Body of pancreas (tissue), 4 donors: ENCODE measurements around the gene RHOC. TPM values are rescaled to one million over a fixed set of nuclear protein-coding genes. Genes with fewer than 3 reads are reported as not detected.
A peak's percentile ranks its signal among the peaks of the same experiment; 100 is the strongest.
"Not testable (repeated sequence)": the region's sequence is repeated elsewhere in the genome, so short reads cannot be mapped to it uniquely, and the experiment has no call there.

ENCODE experiments used
- ATAC-seq: fragments of 150-250 bp; one replicate; pipeline ENCODE4 v1.9.1; 2016
- DNase-seq, 4 donors: peaks; one replicate each; pipeline ENCODE4 v3.0.0-alpha.2; 2019
- H3K27ac ChIP-seq, 4 donors: fragments of 200-600 bp; sonication (generic); 1 replicate in 3 of 4; 2 replicates in 1 of 4; pipeline versions ENCODE4 v1.5.1 to v1.6.1; 2016 to 2019; ENCODE audit warnings: mild to moderate bottlenecking in 1 of 4, mixed read lengths in 1 of 4, moderate library complexity in 1 of 4
- H3K27me3 ChIP-seq, 2 donors: fragments of 200-600 bp; sonication (generic); one replicate each; pipeline ENCODE4 v1.6.0; 2016; ENCODE audit warnings: mild to moderate bottlenecking in 1 of 2
- H3K36me3 ChIP-seq, 2 donors: fragments of 200-600 bp; sonication (generic); replicated peaks in 1 of 2; 2 replicates each; pipeline ENCODE4 v1.5.1; 2016; ENCODE audit warnings: low read depth in 2 of 2; ENCODE audit not compliant: insufficient read depth in 1 of 2
- H3K4me1 ChIP-seq: fragments of 200-600 bp; sonication (generic); one replicate; pipeline ENCODE4 v1.6.0; 2016
- H3K4me3 ChIP-seq, 2 donors: fragments of 200-600 bp; sonication (generic); 1 replicate in 1 of 2; 2 replicates in 1 of 2; pipeline ENCODE4 v1.5.1; 2016 to 2019
- H3K9me3 ChIP-seq, 3 donors: fragments of 200-600 bp; sonication (generic); 1 replicate in 2 of 3; 2 replicates in 1 of 3; pipeline ENCODE4 v1.5.1; 2016
- POLR2A ChIP-seq, 3 donors: fragments of 450-650 bp; IDR thresholded peaks; one replicate each; pipeline ENCODE4 v1.6.1; 2016; ENCODE audit warnings: antibody characterized with exemption in 3 of 3, mild to moderate bottlenecking in 2 of 3
- WGBS, 2 donors: methylation state at CpG; one replicate each; pipeline ENCODE4 v1.1.5; 2017; 5-methylcytosine and 5-hydroxymethylcytosine counted together
- intact Hi-C: fragments of 100-400 bp; cut with DNase I; formaldehyde crosslinking; loops from one replicate; pipeline ENCODE4 v1.15.1; 2023
- total RNA-seq, 2 donors: library from RNA; depleted of rRNA; stranded (reverse); fragments of >200 nt; gene quantifications; one replicate each; pipeline ENCODE4 v1.1.0, GENCODE V29; 2016
- TF ChIP-seq, protein P1 (sequence below), 7 experiments: fragments of 450-650 bp in 4 of 7; fragments of 200-600 bp in 3 of 7; sonication (generic) in 3 of 7; IDR thresholded peaks; one replicate each; pipeline ENCODE4 v1.5.1; 2016 to 2019; ENCODE audit warnings: antibody characterized with exemption in 7 of 7

Gene RHOC
- total RNA-seq, 2 donors from 2014 or later, result 75.5 to 136 TPM

- Histone ChIP-seq H3K4me3 (no peak overlapping the region), H3K4me1 (no peaks in the 10 kb centered on the region), H3K27me3 (no peaks in the 10 kb centered on the region), H3K36me3 (no peaks in the 10 kb centered on the region), H3K9me3 (no peaks in the 10 kb centered on the region), H3K27ac (no peak overlapping the region)
- DNase-seq, result no peak
- ATAC-seq, result no peak
- 34 to 49% methylated on average over 2 of the region's 2 CpGs for WGBS, 2 donors
- intact Hi-C loops, result loop anchor here (10.0 kb wide), 1 partner anchor 337 kb away; no protein-coding TSS in a partner anchor
- TF ChIP-seq, protein P1, sequence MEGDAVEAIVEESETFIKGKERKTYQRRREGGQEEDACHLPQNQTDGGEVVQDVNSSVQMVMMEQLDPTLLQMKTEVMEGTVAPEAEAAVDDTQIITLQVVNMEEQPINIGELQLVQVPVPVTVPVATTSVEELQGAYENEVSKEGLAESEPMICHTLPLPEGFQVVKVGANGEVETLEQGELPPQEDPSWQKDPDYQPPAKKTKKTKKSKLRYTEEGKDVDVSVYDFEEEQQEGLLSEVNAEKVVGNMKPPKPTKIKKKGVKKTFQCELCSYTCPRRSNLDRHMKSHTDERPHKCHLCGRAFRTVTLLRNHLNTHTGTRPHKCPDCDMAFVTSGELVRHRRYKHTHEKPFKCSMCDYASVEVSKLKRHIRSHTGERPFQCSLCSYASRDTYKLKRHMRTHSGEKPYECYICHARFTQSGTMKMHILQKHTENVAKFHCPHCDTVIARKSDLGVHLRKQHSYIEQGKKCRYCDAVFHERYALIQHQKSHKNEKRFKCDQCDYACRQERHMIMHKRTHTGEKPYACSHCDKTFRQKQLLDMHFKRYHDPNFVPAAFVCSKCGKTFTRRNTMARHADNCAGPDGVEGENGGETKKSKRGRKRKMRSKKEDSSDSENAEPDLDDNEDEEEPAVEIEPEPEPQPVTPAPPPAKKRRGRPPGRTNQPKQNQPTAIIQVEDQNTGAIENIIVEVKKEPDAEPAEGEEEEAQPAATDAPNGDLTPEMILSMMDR (IDR thresholded peaks at IDR 0.05), result no peak
- TF ChIP-seq POLR2A (IDR thresholded peaks at IDR 0.05), result no peak
Observed at GRCh38 chr1:112727716-112728115, 20.8 kb upstream of the RHOC start.

DNA sequence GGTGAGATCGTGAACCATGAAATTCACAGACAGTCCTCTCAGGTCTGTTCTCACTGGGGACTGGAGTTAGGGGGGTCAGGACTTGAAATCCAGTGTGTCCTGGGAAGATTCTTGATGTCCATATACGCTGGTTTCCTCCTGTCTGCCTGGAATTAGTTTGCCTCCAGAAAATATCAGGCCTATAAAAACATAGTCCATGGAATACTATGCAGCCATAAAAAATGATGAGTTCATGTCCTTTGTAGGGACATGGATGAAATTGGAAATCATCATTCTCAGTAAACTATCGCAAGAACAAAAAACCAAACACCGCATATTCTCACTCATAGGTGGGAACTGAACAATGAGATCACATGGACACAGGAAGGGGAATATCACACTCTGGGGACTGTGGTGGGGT is 17.3 kb upstream of the RHOC start:
- not testable (repeated sequence) for H3K9me3 ChIP-seq, DNase-seq, H3K27ac ChIP-seq, H3K4me1 ChIP-seq, H3K4me3 ChIP-seq, H3K36me3 ChIP-seq, H3K27me3 ChIP-seq, ATAC-seq
- intact Hi-C loops, result loop anchor here (5.0 to 10.0 kb wide), 2 partner anchors 78 to 341 kb away; no protein-coding TSS in a partner anchor
- 80 to 83% methylated on average over 3 of the region's 4 CpGs for WGBS, 2 donors

- H3K27me3 ChIP-seq, result no peaks in the 10 kb centered on the region
- whole genome bisulfite sequencing, 2 donors, result 73 to 79% methylated on average over 8 of the region's 8 CpGs
- no peak overlapping the region for H3K4me3 ChIP-seq
- no peaks in the 10 kb centered on the region for H3K9me3 ChIP-seq
- ATAC-seq, result no peak
- intact Hi-C loops, result loop anchor here (5.0 to 10.0 kb wide), 2 partner anchors 79 to 341 kb away; no protein-coding TSS in a partner anchor
- TF ChIP-seq, protein P1 (IDR thresholded peaks at IDR 0.05), result no peak
- TF ChIP-seq POLR2A (IDR thresholded peaks at IDR 0.05), result no peak
- no peaks in the 10 kb centered on the region for H3K36me3 ChIP-seq
- H3K27ac ChIP-seq, result no peak overlapping the region
- H3K4me1 ChIP-seq, result peaks cover 13% of the 10 kb centered on the region
- no peak for DNase-seq
Observed at GRCh38 chr1:112723511-112723839, 16.5 kb upstream of the RHOC start.

- Histone ChIP-seq H3K4me3 (no peak overlapping the region), H3K9me3 (no peaks in the 10 kb centered on the region), H3K36me3 (no peaks in the 10 kb centered on the region), H3K27me3 (no peaks in the 10 kb centered on the region), H3K4me1 (peaks cover 14% of the 10 kb centered on the region), H3K27ac (no peak overlapping the region)
- TF ChIP-seq, protein P1 (IDR thresholded peaks at IDR 0.05), result no peak
- no peak for TF ChIP-seq POLR2A (IDR thresholded peaks at IDR 0.05)
- intact Hi-C loops, result loop anchor here (5.0 to 10.0 kb wide), 2 partner anchors 79 to 342 kb away; no protein-coding TSS in a partner anchor
- ATAC-seq, result peak; percentile 16
- WGBS, 2 donors, result 45 to 49% methylated on average over 12 to 35 of the region's 35 CpGs
- no peak for DNase-seq
Observed at GRCh38 chr1:112722601-112723510, 15.9 kb upstream of the RHOC start.

DNA sequence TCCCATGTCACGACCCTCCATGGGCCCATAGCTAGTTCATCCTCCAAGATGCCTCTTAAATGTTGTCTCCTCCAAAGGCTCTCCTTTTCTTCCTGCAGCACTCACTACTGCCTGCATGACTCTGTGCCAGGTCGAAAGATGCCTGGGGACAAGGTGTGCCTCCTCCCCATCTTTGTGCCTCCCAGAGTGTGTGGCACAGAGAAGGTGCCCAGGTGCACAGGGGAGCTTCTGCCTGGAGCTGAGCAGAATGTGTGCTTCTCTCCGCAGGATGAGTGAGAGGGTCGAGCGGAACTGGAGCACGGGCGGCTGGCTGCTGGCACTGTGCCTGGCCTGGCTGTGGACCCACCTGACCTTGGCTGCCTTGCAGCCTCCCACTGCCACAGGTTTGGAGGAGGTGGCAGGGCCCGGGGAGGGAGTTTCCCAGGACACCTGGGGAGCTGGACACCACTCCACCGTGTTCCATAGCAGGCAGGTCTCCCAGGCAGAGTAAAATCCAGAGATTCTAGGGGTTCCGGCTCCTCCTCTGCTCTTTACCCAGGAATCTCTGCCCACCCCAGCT is 15.1 kb upstream of the RHOC start:
- no peak overlapping the region for H3K27ac ChIP-seq
- WGBS, 2 donors, result 26 to 29% methylated on average over 8 to 10 of the region's 10 CpGs
- H3K4me1 ChIP-seq, result peaks cover 14% of the 10 kb centered on the region
- no peaks in the 10 kb centered on the region for H3K9me3 ChIP-seq
- no peaks in the 10 kb centered on the region for H3K27me3 ChIP-seq
- intact Hi-C loops, result loop anchor here (5.0 to 10.0 kb wide), 2 partner anchors 80 to 343 kb away; no protein-coding TSS in a partner anchor
- no peak for ATAC-seq
- H3K36me3 ChIP-seq, result no peaks in the 10 kb centered on the region
- no peak for DNase-seq
- TF ChIP-seq, protein P1 (IDR thresholded peaks at IDR 0.05), result no peak
- no peak for TF ChIP-seq POLR2A (IDR thresholded peaks at IDR 0.05)
- no peak overlapping the region for H3K4me3 ChIP-seq

DNA sequence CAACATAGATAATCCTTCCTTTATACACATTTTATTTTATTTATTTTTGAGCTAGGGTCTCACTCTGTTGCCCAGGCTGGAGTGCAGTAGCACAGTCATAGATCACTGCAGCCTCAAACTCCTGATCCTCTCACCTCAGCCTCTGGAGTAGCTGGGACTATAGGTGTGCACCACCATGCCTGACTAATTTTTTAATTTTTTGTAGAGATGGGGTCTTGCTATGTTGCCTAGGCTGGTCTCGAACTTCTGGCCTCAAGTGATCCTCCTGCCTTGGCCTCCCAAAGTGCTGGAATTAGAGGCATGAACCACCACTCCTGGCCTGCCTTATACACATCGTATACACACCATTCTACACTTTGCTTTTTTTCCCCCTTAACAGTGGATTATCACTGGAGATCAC is 14.4 kb upstream of the RHOC start:
- WGBS, 2 donors, result 89 to 92% methylated on average over 2 of the region's 2 CpGs
- H3K27ac ChIP-seq, H3K4me3 ChIP-seq, H3K27me3 ChIP-seq, ATAC-seq, H3K9me3 ChIP-seq, H3K36me3 ChIP-seq, DNase-seq: not testable (repeated sequence)
- H3K4me1 ChIP-seq, result peaks cover 14% of the 10 kb centered on the region
- intact Hi-C loops, result loop anchor here (5.0 to 10.0 kb wide), 2 partner anchors 81 to 344 kb away; no protein-coding TSS in a partner anchor
